Fibroblast of lung (primary cell): Measurements from ENCODE around the gene SAA1.

ENCODE experiments used
- CTCF ChIP-seq, 2 donors: IDR thresholded peaks in 1 of 2; conservative IDR thresholded peaks in 1 of 2; 1 replicate in 1 of 2; 2 replicates in 1 of 2; pipeline ENCODE4 v1.5.1; 2011 to 2012; ENCODE audit warnings: low read length in 2 of 2, control low read depth in 1 of 2, inconsistent platforms in 1 of 2, low read depth in 1 of 2, mild to moderate bottlenecking in 1 of 2
- EZH2 ChIP-seq: IDR thresholded peaks from 2 replicates; pipeline ENCODE4 v1.5.1; 2012; ENCODE audit warnings: low read length, control low read depth, mild to moderate bottlenecking; ENCODE audit errors: missing control alignments

GRCh38 chr11:18295316-18295715 lies 29.3 kb downstream of the SAA1 start:
- TF ChIP-seq CTCF (conservative IDR thresholded peaks at IDR 0.05 in 1 of 2, IDR thresholded peaks at IDR 0.05 in 1 of 2; ENCODE audit: low read depth in 1 of 2, low read length in 2 of 2): no peak
- TF ChIP-seq EZH2: no peak
